ENCODE measurements around the gene NELFCD. TPM values are rescaled to one million over a fixed set of nuclear protein-coding genes. Genes with fewer than 3 reads are reported as not detected.
"Not testable (repeated sequence)": the region's sequence is repeated elsewhere in the genome, so short reads cannot be mapped to it uniquely, and the experiment has no call there.

The NELFCD gene
- total RNA-seq, 1 donor from 2014 or later = 29.0 TPM

DNA sequence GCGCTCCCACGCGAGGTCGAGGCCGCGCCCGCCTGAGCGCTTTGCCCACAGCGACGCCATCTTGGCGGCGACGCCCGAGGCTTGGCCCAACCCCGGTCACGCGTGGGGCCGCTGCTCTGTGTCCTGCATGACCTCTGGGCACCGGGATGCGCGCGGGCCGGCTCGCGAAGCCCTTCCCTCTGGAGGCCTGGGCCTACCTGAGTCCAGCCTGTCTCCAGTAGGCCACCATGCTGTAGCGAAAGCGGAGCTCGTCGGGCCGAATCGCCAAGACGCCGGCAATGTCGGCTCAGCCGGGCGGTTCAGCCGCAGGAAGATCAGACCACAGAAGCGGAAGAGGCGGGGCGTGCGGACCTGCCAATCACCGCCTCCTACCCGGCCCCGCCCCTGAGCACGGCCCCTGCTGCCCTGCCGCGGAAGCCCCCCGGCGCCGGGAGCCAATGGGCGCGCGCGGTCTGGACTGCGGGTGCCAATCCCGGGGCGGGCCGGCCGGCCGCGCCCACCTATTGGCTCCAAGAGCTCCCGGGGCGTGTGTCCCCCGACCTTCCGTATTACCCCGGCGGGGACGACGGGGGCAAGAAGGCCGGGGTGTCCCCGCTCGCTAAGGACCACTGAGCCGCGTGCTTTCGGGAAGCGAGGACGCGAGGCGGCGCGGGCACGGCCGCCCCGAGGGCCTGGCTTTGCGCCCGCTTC, 51.1 kb downstream of the NELFCD start, which contains the start of gene ATP5F1E:
ATP5F1E (minus strand) TSS at position 313 of the 690 bp plus-strand sequence; CDS start at position 229, 84 bp downstream.
- intact Hi-C loops (cut with DNase I) = no loop called here
- DNase-seq = peak; percentile 98
- ATAC-seq (ENCODE audit: poor library complexity) = peak; percentile 100

GRCh38 chr20:59032713-59033059, 51.6 kb downstream of the NELFCD start:
- ATAC-seq (ENCODE audit: poor library complexity) (peak; percentile 3), DNase-seq (no peak)
- intact Hi-C loops (cut with DNase I) = no loop called here

- DNase-seq (no peak), ATAC-seq (ENCODE audit: poor library complexity) (no peak)
- intact Hi-C loops (cut with DNase I) = no loop called here
Observed at GRCh38 chr20:59033093-59033492, 52.0 kb downstream of the NELFCD start.

DNA sequence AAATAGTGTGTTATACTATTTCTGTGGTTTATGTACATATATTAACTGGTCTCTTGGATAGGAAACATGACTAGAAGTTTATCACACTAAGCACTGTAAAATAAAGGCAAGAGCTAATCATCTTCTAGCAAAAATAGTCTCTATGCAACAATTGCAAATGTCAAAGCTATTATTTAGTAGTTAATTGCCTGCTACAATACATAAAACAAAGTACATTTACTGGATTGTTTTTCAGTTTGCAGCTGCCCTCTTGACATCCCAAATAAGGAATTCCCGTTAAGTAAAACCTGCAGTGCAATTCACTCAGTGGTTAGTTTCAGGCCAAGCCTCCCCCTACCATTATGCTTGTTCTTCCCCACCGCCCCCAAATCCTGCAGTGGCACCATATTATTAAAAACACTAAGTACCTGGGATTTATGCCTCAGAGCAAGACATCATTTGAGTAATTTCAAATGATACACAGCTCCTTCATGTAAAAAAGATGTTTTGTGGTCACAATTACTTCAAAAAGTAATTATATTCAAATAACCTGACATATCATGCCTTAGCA, 52.6 kb downstream of the NELFCD start:
- no peak for ATAC-seq (ENCODE audit: poor library complexity)
- DNase-seq = no peak
- intact Hi-C loops (cut with DNase I) = no loop called here

DNA sequence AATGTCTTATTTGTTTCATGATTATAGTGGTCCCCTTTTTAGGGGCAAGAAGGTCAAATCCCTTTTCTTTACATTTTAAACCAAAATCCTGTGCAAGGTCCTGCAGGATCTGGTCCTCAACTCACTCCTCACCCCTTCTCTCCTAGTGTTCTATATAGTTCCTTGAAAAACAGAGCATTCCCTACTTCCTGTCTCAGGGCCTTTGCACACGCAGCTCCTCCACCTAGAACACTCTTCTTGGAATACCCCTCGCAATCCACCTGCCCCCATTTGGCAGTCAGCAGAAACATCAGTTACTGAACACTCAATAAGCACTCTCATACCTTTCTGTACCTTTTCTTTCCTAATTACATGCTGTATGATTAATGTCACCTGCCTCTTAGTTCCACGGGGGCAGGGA, 54.3 kb downstream of the NELFCD start:
- intact Hi-C loops (cut with DNase I) = no loop called here
- no peak for DNase-seq

DNA sequence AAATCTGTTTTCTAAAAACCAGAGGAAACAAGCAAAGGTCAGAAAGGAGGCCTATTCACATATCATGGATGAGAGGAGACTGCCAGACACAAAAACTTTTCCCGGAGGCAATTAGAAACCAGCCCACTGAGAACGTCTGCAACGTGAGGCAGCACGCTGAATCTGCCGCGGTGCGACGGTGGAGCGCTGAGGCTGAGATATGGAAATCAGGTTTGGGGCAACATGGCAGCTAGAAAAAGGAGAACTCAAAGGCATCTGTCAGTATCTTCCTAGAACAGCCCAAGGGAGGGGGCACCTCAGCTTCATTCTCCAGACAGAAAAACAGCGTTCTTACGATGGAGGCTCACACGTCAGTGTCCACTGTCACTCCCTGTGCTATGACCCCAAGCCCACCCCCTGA, 56.3 kb downstream of the NELFCD start:
- intact Hi-C loops (cut with DNase I) = no loop called here
- ATAC-seq (ENCODE audit: poor library complexity) (no peak), DNase-seq (no peak)

More for the DNA sequence above, 54.3 kb downstream of the NELFCD start:
- ATAC-seq (ENCODE audit: poor library complexity) = no peak

DNA sequence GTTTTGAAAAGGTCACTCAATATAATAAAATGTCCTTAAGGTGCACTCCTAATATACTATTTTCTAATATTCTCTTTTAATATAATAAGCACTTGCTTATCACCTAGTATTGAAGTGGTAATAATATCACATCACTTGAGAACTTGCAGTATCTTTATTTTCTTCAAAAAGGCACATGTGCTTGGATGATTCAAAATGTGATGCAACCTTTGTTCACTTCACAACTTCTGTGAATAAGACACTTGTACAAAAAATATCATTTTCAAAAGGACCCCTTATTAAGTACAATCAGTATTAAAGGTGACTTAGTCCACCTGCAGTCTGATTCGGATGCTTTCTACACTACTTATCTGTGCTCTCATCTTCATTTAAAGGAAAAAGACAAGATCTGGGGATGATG, 58.2 kb downstream of the NELFCD start:
- ATAC-seq (ENCODE audit: poor library complexity) = no peak
- intact Hi-C loops (cut with DNase I) = no loop called here
- DNase-seq = no peak

DNA sequence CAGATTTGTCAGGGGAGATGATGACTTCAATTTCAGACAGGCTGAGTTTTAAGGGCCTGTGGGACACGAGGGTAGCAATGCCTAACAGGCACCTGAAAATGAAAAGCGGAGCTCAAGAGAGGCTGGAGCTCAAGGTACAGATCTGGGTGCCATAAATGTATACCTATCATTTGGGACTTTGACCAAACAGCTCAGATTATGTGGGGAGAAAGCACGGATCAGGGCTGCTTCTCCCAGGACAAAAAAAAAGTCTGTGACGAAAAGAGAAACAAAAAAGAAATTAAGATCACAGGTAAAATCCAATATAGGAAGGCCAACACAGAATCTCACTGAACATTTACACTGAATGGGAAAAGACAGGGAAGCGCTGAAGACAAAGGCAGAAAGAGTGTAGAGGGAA, 59.6 kb downstream of the NELFCD start:
- no peak for DNase-seq
- intact Hi-C loops (cut with DNase I) = loop anchor here (5.0 kb wide), 1 partner anchor 148 kb away; no protein-coding TSS in a partner anchor
- no peak for ATAC-seq (ENCODE audit: poor library complexity)

DNA sequence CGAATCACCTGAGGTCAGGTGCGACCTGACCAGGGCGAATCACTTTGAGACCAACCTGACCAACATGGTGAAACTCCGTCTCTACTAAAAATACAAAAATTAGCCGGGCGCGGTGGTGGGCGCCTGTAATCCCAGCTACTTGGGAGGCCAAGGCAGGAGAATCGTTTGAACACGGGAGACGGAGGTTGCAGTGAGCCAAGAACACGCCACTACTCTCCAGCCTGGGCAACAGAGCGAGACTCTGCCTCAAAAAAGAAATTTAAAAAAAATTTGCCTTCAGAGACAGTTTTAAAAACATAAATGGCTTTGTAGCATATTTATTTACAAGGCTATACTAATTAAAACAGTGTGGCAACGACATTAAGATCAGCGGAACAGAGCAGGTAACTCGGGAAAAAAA, 60.4 kb downstream of the NELFCD start:
- DNase-seq; ATAC-seq (ENCODE audit: poor library complexity): not testable (repeated sequence)
- intact Hi-C loops (cut with DNase I) = loop anchor here (5.0 kb wide), 1 partner anchor 149 kb away; no protein-coding TSS in a partner anchor

GRCh38 chr20:59042151-59042795, 61.2 kb downstream of the NELFCD start, which contains the start of gene PRELID3B:
Gene PRELID3B, minus strand, starts transcription at chr20:59042786. Its CDS starts 56 bp downstream, at chr20:59042730.
- DNase-seq = no peak
- peak; percentile 46 for ATAC-seq (ENCODE audit: poor library complexity)
- intact Hi-C loops (cut with DNase I) = loop anchor here (5.0 kb wide), 1 partner anchor 150 kb away; no protein-coding TSS in a partner anchor

GRCh38 chr20:59042796-59043631, 62.0 kb downstream of the NELFCD start:
- intact Hi-C loops (cut with DNase I) = loop anchor here (5.0 kb wide), 1 partner anchor 151 kb away; no protein-coding TSS in a partner anchor
- ATAC-seq (ENCODE audit: poor library complexity) (peak; percentile 99), DNase-seq (peak; percentile 97)

DNA sequence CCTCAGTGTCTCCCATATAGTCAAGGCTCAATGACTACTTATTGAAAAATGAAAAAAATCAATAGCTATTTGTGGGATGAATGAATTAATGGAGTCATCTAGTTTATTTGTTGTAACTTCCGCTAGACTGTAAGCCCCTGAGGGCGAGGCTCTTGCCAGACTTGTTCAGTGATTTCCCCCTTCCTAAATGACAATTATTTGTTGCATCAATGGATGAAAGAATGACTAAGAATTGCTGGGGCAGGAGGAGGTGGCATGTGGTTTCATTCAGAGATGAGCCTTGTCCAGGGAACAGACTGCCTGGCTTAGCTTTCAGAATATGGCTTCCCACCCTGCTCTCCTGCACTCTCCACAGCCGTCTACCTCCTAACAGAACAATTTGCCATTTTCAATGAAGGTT, 62.6 kb downstream of the NELFCD start:
- intact Hi-C loops (cut with DNase I) = loop anchor here (5.0 kb wide), 1 partner anchor 151 kb away; no protein-coding TSS in a partner anchor
- ATAC-seq (ENCODE audit: poor library complexity) = no peak
- no peak for DNase-seq

GRCh38 chr20:59044295-59044694, 63.2 kb downstream of the NELFCD start:
- no peak for ATAC-seq (ENCODE audit: poor library complexity)
- no peak for DNase-seq
- intact Hi-C loops (cut with DNase I) = loop anchor here (5.0 kb wide), 1 partner anchor 152 kb away; no protein-coding TSS in a partner anchor

Other genes with a start within 250 kb of the NELFCD start
- gene GNAS-AS1, start 130.4 kb upstream of the NELFCD start, total RNA-seq = 0.13 TPM
- 1,453 TPM for gene GNAS, start 128.5 kb upstream of the NELFCD start, total RNA-seq
- 133 TPM for gene CTSZ, start 26.0 kb downstream of the NELFCD start, total RNA-seq
- gene TUBB1, start 38.2 kb downstream of the NELFCD start, total RNA-seq = 0.22 TPM
- gene ATP5F1E, start 51.1 kb downstream of the NELFCD start, total RNA-seq = 143 TPM
- 37.6 TPM for gene PRELID3B, start 61.5 kb downstream of the NELFCD start, total RNA-seq
- gene ZNF831, start 182.6 kb downstream of the NELFCD start, total RNA-seq = 0.08 TPM